CMK (cell line): ENCODE results near the gene NUDT19.
"Not testable (repeated sequence)": the region's sequence is repeated elsewhere in the genome, so short reads cannot be mapped to it uniquely, and the experiment has no call there.

Experiments used
- DNase-seq: peaks from one replicate; pipeline ENCODE4 v3.0.0-alpha.2; 2010; ENCODE audit warnings: low read depth

The NUDT19 gene

GRCh38 chr19:32711747-32712146, 20.1 kb downstream of the NUDT19 start:
- DNase-seq: no peak

- not testable (repeated sequence) for DNase-seq
Observed at GRCh38 chr19:32716203-32716602, 24.6 kb downstream of the NUDT19 start.

GRCh38 chr19:32717496-32717895, 25.9 kb downstream of the NUDT19 start:
- DNase-seq: no peak

- no peak for DNase-seq
Observed at GRCh38 chr19:32718286-32718685, 26.7 kb downstream of the NUDT19 start.

GRCh38 chr19:32719611-32720059, 28.0 kb downstream of the NUDT19 start, which contains the start of gene TDRD12:
Gene TDRD12 (plus strand): TSS chr19:32719767. CDS start chr19:32720073, 306 bp downstream.
- DNase-seq: no peak

GRCh38 chr19:32720216-32720935, 28.8 kb downstream of the NUDT19 start:
- DNase-seq: no peak

- DNase-seq: no peak
Observed at GRCh38 chr19:32720936-32721250, 29.3 kb downstream of the NUDT19 start.

- DNase-seq: no peak
Observed at GRCh38 chr19:32735936-32736335, 44.3 kb downstream of the NUDT19 start.

GRCh38 chr19:32743021-32743420, 51.4 kb downstream of the NUDT19 start:
- DNase-seq: no peak

GRCh38 chr19:32743447-32743846, 51.8 kb downstream of the NUDT19 start:
- DNase-seq: no peak

- DNase-seq: peak; percentile 1
Observed at GRCh38 chr19:32744555-32745325, 53.1 kb downstream of the NUDT19 start.

GRCh38 chr19:32745594-32746251, 54.1 kb downstream of the NUDT19 start:
- DNase-seq: not testable (repeated sequence)

- not testable (repeated sequence) for DNase-seq
Observed at GRCh38 chr19:32746631-32747196, 55.1 kb downstream of the NUDT19 start.

- no peak for DNase-seq
Observed at GRCh38 chr19:32748497-32748896, 56.9 kb downstream of the NUDT19 start.

- DNase-seq: no peak
Observed at GRCh38 chr19:32748948-32749347, 57.3 kb downstream of the NUDT19 start.

- DNase-seq: no peak
Observed at GRCh38 chr19:32749361-32749760, 57.7 kb downstream of the NUDT19 start.

- no peak for DNase-seq
Observed at GRCh38 chr19:32750441-32751055, 58.9 kb downstream of the NUDT19 start.

GRCh38 chr19:32751066-32751465, 59.4 kb downstream of the NUDT19 start:
- no peak for DNase-seq

- DNase-seq: no peak
Observed at GRCh38 chr19:32757189-32757588, 65.6 kb downstream of the NUDT19 start.
